Measurements from ENCODE around the gene PLEKHA1.

DNA sequence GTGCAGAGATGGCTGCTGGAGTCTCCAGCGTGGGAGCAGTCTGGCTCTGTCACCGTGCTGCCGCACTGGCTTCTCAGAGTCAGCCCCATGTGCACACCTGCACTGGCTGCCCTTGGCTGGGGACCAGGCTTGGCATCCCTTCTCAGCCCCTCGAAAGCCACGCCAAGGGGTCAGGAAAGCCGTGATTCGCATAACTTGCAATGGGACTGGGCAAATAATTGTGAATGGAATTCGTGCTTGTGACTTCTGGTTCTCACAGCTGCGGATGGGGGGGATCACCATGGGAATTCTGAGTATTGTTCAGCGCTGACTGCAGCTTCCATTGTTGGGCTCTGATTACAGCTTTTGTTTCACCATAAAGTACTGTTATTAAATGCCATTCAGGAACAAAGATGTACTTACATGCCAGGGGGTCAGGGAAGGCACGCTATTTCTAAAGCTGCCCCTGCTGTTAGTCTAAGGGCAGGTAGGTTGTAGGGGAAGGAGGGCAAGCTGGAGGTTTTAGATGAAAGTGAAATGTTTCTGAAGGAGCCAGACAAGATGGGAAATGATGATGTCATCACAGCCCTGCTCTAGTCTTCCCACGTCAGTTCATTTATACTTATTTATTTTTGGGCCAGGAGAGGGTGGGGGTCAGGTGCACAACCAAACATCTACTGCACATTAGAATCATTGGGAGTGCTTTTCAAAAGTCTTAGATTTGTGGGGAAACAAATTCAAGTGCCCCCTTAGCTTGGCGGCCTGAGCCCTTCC is 5.8 kb upstream of the PLEKHA1 start:
- no peak for TF ChIP-seq POLR2A (IDR thresholded peaks at IDR 0.05; ENCODE audit: extremely low read depth, insufficient read length)
- TF ChIP-seq, protein P1, sequence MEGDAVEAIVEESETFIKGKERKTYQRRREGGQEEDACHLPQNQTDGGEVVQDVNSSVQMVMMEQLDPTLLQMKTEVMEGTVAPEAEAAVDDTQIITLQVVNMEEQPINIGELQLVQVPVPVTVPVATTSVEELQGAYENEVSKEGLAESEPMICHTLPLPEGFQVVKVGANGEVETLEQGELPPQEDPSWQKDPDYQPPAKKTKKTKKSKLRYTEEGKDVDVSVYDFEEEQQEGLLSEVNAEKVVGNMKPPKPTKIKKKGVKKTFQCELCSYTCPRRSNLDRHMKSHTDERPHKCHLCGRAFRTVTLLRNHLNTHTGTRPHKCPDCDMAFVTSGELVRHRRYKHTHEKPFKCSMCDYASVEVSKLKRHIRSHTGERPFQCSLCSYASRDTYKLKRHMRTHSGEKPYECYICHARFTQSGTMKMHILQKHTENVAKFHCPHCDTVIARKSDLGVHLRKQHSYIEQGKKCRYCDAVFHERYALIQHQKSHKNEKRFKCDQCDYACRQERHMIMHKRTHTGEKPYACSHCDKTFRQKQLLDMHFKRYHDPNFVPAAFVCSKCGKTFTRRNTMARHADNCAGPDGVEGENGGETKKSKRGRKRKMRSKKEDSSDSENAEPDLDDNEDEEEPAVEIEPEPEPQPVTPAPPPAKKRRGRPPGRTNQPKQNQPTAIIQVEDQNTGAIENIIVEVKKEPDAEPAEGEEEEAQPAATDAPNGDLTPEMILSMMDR (IDR thresholded peaks at IDR 0.05; ENCODE audit: low read depth, low read length): no peak

All from NB4 (cell line).